ES-I3 (cell line): ENCODE data around the gene GMEB2.
"Not testable (repeated sequence)": the region's sequence is repeated elsewhere in the genome, so short reads cannot be mapped to it uniquely, and the experiment has no call there.

ENCODE experiments used
- H3K36me3 ChIP-seq: 2 replicates; pipeline ENCODE4 v1.6.1; 2013; ENCODE audit warnings: mild to moderate bottlenecking, low read length, control low read depth, moderate library complexity; ENCODE audit not compliant: insufficient read depth
- H3K4me1 ChIP-seq: 2 replicates; pipeline ENCODE4 v1.6.1; 2013; ENCODE audit warnings: mild to moderate bottlenecking, control low read depth, low read length; ENCODE audit not compliant: insufficient read depth
- H3K9ac ChIP-seq: 2 replicates; pipeline ENCODE4 v1.6.1; 2013; ENCODE audit warnings: low read depth, mild to moderate bottlenecking, low read length, moderate library complexity
- H3K9me3 ChIP-seq: 2 replicates; pipeline ENCODE4 v1.6.1; 2013; ENCODE audit warnings: mild to moderate bottlenecking, low read length, moderate library complexity; ENCODE audit not compliant: control insufficient read depth, insufficient read depth

The GMEB2 gene

DNA sequence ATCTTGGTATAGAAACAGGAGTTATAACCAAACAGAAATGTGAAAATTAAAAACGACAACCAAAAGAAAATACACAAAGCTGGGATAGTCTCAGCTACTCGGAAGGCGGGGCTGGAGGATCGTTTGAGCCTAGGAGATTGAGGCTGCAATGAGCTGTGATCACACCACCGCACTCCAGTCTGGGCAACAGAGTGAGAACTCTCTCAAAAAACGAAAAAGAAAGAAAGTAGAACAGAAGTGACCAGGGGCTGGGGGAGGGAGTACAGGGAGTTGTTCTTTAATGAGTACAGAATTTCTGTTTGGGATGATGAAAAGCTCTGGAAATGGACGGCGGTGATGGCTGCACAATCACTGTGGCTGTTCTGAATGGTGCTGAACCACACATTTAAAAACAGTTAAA is 5.9 kb downstream of the GMEB2 start:
- Histone ChIP-seq H3K9ac (no peak overlapping the region), H3K4me1 (0 out of 2 replicates have a peak, but pooled peaks cover 3% of the 10 kb centered on the region), H3K9me3 (no peaks in the 10 kb centered on the region), H3K36me3 (no peaks in the 10 kb centered on the region)

DNA sequence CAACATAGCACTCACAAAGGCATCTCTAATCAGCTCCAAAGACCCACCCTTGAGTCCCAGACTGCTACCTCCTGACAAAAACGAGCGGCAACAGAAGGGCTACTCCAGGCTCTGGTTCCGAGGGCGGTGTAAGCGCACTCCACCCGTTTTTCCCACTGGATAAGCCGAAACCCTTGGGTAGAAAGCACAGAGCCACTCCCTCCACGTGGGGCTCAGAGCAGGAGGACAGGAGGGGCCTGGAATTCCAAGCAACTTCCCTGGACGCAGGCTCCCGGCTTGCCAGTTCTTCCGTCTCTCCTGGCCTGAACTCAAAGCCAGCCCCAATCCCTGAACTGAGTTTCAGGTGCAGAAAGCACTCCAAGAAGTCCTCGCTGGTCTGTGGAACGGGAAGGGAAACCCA is 7.4 kb downstream of the GMEB2 start:
- H3K36me3 ChIP-seq: no peaks in the 10 kb centered on the region
- no peaks in the 10 kb centered on the region for H3K4me1 ChIP-seq
- no peak overlapping the region for H3K9ac ChIP-seq
- no peaks in the 10 kb centered on the region for H3K9me3 ChIP-seq

DNA sequence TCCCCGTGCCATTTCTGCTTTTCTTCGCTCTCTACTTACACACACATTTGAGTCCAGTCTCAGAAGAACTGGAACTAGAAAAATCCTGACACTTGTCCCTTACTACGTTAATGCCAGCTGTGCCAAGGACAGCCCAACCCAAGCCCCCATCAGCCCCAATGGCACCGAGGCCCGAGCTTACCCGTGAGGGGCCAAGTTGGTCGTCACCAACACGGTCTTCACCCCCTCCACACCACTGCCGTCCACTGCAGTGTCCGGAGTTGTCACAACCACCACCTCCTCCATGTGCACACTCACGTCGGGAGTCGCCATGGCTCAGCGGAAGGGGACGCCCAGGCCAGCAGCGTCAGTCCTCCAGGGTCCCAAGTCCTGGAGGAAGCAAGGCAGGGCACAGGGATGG is 7.8 kb downstream of the GMEB2 start:
- no peaks in the 10 kb centered on the region for H3K36me3 ChIP-seq
- H3K4me1 ChIP-seq: no peaks in the 10 kb centered on the region
- no peak overlapping the region for H3K9ac ChIP-seq
- no peaks in the 10 kb centered on the region for H3K9me3 ChIP-seq

DNA sequence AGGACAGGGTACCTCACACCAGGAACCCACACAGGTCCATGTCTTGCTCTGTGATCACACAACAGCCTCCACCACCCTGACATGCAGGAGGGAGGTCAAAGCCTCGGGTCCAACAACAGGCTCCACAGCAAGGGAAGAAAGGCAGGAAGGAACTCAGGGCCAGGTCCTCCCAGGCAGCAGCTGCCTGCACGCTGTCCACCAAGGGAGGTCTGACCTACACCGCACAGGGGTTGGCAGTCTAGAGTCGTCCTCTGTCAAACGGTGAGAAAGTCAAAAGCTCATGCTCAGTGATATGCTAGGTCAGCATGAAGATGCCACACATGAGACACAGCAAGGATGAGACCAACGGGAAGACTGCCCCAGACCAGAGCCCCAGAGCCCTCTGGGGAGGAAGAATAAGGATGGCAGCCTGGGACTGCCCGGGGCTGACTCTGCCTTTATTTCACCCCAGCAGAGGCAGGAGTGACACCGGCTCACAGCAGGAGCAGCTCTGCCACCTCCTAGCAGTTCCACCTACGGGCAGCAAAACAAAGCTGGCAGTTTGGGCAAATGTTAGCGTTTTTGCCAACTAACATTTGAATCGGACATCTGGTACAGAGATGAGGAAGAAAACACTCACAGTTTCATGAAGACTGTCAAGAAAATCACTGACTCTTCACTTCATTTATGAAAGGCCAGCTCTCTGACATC is 8.5 kb downstream of the GMEB2 start:
- Histone ChIP-seq H3K4me1 (no peaks in the 10 kb centered on the region), H3K9me3 (no peaks in the 10 kb centered on the region), H3K9ac (no peak overlapping the region), H3K36me3 (no peaks in the 10 kb centered on the region)

DNA sequence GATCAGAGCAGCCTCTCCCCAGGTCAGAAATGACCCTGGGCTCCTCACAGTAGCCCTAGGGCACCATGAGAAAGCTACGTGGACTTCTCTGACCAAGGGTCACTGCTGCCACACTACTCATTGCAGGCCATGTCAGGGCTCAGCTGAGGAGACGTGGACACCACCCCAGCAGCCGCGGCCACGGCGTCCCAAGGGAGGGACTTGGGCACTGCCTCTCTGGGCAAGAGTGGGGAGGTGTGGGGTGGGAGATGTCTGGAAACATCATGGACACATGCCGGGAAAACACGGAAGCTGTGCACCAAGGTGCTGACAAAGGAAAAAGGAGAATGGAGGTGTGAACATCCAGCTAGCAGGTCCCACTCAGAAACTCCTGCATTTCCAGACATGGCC is 9.0 kb downstream of the GMEB2 start:
- Histone ChIP-seq H3K4me1 (no peaks in the 10 kb centered on the region), H3K9ac (no peak overlapping the region), H3K36me3 (no peaks in the 10 kb centered on the region), H3K9me3 (no peaks in the 10 kb centered on the region)

DNA sequence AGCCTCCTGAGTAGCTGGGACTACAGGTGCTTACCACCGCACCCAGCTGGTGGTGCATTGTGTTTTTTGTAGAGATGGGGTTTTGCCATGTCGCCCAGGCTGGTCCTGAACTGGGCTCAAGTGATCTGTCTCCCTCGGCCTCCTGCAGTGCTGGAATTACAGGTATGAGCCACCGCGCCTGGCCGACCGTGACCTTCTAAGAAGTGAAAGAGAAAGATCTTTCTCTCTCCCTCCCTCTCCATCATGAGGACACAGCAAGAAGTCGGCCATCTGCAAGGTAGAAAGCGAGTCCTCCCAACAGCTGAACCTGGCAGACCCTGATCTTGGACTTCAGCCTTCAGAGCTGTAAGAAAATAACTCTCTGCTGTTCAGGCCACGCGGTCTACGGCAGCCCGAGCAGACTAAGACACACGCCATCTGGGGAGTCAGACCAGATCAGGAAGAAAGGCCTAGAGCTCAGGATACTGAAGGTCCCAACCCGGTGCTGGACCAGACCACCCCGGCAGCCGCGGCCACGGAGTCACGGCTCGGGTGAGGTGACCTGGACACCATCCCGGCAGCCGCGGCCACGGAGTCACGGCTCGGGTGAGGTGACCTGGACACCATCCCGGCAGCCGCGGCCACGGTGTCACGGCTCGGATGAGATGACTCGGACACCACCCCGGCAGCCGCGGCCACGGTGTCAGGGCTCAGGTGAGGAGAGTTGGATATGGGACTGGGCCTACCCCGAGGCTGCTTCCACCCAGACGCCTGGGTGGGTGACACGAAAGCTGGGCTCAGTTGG is 9.6 kb downstream of the GMEB2 start:
- H3K4me1 ChIP-seq: no peaks in the 10 kb centered on the region
- H3K9ac ChIP-seq: no peak overlapping the region
- no peaks in the 10 kb centered on the region for H3K9me3 ChIP-seq
- H3K36me3 ChIP-seq: no peaks in the 10 kb centered on the region

DNA sequence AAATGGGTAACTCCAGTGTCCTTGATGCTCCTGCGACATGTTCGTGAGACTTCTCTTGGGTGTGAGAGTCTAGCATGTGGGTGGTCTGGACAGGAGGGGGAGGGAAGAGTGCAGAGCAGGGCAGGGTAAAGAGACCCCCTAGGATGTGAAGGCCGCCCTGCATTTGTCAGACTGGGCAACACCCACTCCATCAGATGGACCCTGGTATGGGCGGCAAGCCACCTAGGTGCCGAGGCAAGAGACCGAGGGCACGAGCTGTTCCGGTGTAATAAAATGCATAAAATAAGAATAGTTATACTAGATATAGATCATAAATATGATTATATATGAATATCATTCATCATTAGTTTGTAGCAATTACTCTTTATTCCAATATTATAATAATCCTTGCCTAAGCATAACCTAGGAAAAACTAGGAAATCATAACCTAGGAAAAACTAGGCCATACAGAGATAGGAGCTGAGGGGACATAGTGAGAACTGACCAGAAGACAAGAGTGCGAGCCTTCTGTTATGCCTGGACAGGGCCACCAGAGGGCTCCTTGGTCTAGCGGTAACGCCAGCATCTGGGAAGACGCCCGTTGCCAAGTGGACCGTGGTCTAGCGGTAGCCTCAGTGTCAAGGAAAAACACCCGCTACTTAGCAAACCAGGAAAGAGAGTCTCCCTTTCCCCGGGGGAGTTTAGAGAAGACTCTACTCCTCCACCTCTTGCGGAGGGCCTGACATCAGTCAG is 12.9 kb downstream of the GMEB2 start:
- not testable (repeated sequence) for H3K36me3 ChIP-seq, H3K9ac ChIP-seq, H3K4me1 ChIP-seq, H3K9me3 ChIP-seq

DNA sequence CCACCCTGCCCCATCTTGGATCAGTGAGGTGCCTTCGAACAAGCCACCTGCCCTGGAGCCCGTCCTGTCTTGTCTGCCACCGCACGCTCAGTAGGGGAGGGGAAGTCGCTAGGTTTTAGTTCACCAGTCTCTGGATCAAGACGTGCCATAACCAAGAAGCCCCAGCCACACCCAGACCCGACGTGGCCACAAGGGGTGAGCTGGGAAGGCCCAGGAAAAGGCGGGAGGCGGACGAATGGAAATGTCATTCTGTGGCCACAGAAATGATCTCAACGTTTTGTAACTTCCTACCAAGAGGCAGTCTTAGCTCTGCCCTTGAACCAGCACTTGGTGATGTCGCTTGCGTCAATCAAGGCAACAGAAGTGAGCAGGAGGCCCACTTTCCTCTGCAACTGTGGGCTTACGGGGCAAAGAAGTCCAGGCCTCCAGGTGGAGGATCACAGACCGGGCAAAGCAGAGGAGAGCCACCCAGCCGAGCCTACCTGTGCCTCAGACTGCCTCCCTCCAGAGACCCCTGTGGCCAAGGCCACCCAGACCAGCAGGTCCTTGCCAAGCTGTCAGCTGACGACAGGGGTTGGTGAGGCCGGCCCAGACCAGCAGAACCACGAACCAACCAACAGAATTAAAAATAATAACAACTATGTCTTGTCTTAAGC is 14.5 kb downstream of the GMEB2 start:
- H3K9me3 ChIP-seq: no peaks in the 10 kb centered on the region
- H3K36me3 ChIP-seq: no peaks in the 10 kb centered on the region
- no peak overlapping the region for H3K9ac ChIP-seq
- no peaks in the 10 kb centered on the region for H3K4me1 ChIP-seq

DNA sequence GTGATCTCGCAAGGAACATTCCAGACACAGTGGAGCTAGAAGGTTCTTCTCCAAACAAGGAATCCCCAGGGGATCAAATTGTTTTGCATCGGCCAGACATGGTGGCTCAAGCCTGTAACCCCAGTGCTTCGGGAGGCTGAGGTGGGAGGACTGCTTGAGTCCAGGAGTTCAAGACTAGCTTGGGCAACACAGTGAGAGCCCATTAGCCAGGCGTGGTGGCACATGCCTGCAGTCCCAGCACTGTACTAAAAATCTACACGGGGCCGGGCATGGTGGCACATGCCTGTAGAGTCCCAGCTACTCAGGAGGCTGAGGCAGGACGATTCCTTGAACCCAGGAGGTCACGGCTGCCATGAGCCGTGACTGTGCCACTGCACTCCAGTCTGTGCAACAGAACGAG is 15.3 kb downstream of the GMEB2 start:
- H3K4me1 ChIP-seq: no peaks in the 10 kb centered on the region
- no peaks in the 10 kb centered on the region for H3K36me3 ChIP-seq
- no peaks in the 10 kb centered on the region for H3K9me3 ChIP-seq
- no peak overlapping the region for H3K9ac ChIP-seq

DNA sequence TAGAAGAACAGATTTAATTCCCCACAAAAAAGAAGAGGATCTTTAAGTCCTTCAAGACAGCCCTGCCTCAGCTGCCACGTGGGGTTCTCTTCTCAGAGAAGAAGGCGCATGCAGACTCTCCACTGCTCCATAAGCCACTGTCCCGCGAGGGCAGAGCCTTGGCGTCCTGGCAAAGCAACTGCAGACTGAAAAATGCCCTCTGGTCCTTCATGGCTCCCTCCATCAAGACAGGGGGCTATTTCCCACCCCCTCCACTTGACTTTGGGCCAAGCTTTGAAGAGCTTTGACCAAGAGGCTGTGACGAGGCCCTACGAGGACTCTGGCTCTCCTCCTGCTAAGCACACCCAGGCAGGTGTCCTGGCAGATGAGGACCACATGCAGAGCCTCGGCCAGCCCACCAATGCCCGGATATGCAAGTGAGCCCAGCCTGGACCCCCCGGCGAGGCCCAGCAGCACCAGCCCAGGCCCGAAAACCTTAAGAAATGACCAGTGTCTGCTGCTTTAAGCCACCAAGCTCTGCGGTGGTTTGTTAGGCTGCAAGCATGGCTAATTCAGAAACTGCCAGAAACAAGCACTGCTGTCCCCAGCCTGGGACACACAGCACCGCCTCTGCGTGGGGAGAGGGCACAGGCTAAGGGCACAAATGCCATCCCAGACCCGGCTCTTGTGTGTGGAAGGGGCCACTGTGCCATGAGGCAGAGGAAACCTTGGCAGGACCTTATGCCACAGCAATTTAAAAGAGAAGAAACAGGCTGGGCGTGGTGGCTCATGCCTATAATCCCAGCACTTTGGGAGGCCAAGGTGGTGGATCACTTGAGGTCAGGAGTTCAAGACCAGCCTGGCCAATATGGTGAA is 16.1 kb downstream of the GMEB2 start:
- H3K9ac ChIP-seq: no peak overlapping the region
- H3K36me3 ChIP-seq: no peaks in the 10 kb centered on the region
- H3K4me1 ChIP-seq: no peaks in the 10 kb centered on the region
- H3K9me3 ChIP-seq: no peaks in the 10 kb centered on the region

DNA sequence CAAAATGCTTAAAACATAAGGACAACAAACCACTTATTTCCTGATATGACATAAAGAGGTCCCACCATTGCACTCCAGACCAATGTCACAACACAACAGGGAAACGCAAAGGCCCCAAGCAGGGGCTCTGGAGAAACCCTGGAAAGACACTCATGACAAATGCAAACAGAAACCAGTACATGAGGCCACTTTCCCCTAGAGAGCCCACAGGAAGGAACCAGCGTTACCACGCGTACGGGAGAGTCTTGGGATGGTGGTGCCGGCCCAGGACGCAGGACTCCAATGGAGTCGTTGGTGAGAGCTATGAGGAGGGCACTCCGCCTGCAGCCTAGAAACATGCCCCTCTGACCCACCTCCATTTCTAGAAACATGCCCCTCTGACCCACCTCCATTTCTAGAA is 20.2 kb downstream of the GMEB2 start:
- H3K9me3 ChIP-seq: no peaks in the 10 kb centered on the region
- H3K9ac ChIP-seq: no peak overlapping the region
- H3K4me1 ChIP-seq: no peaks in the 10 kb centered on the region
- no peaks in the 10 kb centered on the region; the same call in 1 of the 2 replicates for H3K36me3 ChIP-seq

DNA sequence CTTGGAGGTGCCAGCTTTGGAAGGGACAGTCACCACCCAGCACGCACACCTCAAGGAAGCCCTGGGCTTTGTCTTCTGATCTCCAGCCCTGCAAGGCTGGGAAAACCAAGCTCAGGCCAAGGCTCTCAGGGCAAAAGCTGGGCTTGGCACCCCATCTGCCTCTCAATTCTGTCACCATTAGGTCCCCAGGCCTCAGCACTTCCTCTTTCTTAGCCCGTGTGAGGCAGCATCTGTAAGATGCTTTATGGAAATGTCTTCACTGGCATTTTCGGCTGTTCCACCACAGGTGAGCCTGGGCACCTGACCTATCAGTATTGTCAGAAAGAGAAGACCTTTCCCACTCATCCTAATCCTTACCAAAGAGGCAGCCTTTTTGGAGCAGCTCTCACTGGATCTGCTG is 24.6 kb downstream of the GMEB2 start:
- H3K4me1 ChIP-seq: no peaks in the 10 kb centered on the region
- H3K9me3 ChIP-seq: no peaks in the 10 kb centered on the region
- no peak overlapping the region for H3K9ac ChIP-seq
- H3K36me3 ChIP-seq: peaks cover 3% of the 10 kb centered on the region; the same call in 1 of the 2 replicates

DNA sequence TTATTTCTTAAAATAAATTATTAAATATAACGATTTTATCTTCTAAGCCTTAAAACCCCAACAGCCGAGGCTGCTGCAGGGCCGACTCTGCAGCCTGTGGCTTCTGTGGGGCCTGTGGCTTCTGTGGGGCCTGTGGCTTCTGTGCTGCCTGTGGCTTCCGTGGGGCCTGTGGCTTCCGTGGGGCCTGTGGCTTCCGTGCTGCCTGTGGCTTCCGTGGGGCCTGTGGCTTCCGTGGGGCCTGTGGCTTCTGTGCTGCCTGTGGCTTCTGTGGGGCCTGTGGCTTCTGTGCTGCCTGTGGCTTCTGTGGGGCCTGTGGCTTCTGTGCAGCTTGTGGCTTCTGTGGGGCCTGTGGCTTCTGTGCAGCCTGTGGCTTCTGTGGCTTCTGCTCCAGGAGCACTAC is 25.2 kb downstream of the GMEB2 start:
- H3K4me1 ChIP-seq, H3K9me3 ChIP-seq, H3K9ac ChIP-seq, H3K36me3 ChIP-seq: not testable (repeated sequence)
